HFFc6 (cell line): Measurements from ENCODE around the gene DTNB. TPM values are rescaled to one million over a fixed set of nuclear protein-coding genes. Genes with fewer than 3 reads are reported as not detected.

ENCODE experiments used
- DNase-seq: peaks from one replicate; pipeline ENCODE4 v3.0.0-alpha.2; 2018
- H3K27ac Mint-ChIP-seq: 2 replicates; pipeline ENCODE4 v1.8.0; 2020; ENCODE audit warnings: mild to moderate bottlenecking, mixed read lengths
- H3K27me3 Mint-ChIP-seq: 2 replicates; pipeline ENCODE4 v1.8.0; 2021; ENCODE audit warnings: mild to moderate bottlenecking, moderate library complexity, mixed read lengths; ENCODE audit not compliant: insufficient read depth
- H3K36me3 Mint-ChIP-seq: 2 replicates; pipeline ENCODE4 v1.8.0; 2021; ENCODE audit warnings: low read depth, mixed read lengths
- H3K4me1 Mint-ChIP-seq: 2 replicates; pipeline ENCODE4 v1.8.0; 2020; ENCODE audit warnings: low read depth, mixed read lengths
- H3K4me3 Mint-ChIP-seq: 2 replicates; pipeline ENCODE4 v1.8.0; 2020; ENCODE audit warnings: mild to moderate bottlenecking, moderate library complexity, mixed read lengths
- H3K9me3 Mint-ChIP-seq: 2 replicates; pipeline ENCODE4 v1.8.0; 2020; ENCODE audit warnings: mild to moderate bottlenecking, mixed read lengths
- total RNA-seq, 6 experiments: library from RNA; stranded (reverse); fragmentation: NEBNext Ultra II Directional; extraction: Animal tissue kit (Norgen Biotek cat#: 25700); gene quantifications; 2 replicates in 1 of 6; 3 replicates in 5 of 6; pipeline ENCODE4 v1.2.3, GENCODE V29; 2021
- TF ChIP-seq, protein P1 (sequence below): fragments of 200-600 bp; sonication (generic); IDR thresholded peaks from 2 replicates; pipeline ENCODE4 v1.5.0; 2021; ENCODE audit warnings: antibody characterized with exemption, mild to moderate bottlenecking

Gene DTNB
- total RNA-seq, 6 experiments from 2014 or later, result 4.2 to 6.2 (median 4.7) TPM

DNA sequence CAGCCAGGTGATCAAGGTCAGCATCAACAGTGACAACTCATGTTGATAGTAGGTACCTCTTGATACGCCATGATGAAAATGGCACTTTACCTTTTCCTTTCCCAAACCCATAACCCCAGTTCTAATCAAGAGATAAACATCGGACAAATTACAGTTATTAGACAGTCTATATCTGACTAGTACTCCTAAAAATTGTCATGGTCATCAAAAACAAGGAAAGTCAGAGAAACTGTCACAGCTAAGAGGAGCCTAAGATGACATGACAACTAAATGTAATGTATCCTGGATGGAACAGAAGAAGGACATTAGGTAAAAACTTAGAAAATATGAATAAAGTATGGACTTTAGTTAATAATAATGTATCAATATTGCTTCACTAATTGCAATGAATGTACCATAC is 234.6 kb downstream of the DTNB start:
- no peaks in the 10 kb centered on the region for H3K9me3 Mint-ChIP-seq
- no peaks in the 10 kb centered on the region for H3K4me1 Mint-ChIP-seq
- peaks cover 6% of the 10 kb centered on the region for H3K27me3 Mint-ChIP-seq
- H3K27ac Mint-ChIP-seq, result no peak overlapping the region
- H3K36me3 Mint-ChIP-seq, result no peaks in the 10 kb centered on the region
- TF ChIP-seq, protein P1, sequence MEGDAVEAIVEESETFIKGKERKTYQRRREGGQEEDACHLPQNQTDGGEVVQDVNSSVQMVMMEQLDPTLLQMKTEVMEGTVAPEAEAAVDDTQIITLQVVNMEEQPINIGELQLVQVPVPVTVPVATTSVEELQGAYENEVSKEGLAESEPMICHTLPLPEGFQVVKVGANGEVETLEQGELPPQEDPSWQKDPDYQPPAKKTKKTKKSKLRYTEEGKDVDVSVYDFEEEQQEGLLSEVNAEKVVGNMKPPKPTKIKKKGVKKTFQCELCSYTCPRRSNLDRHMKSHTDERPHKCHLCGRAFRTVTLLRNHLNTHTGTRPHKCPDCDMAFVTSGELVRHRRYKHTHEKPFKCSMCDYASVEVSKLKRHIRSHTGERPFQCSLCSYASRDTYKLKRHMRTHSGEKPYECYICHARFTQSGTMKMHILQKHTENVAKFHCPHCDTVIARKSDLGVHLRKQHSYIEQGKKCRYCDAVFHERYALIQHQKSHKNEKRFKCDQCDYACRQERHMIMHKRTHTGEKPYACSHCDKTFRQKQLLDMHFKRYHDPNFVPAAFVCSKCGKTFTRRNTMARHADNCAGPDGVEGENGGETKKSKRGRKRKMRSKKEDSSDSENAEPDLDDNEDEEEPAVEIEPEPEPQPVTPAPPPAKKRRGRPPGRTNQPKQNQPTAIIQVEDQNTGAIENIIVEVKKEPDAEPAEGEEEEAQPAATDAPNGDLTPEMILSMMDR, result no peak
- H3K4me3 Mint-ChIP-seq, result no peak overlapping the region
- no peak for DNase-seq

DNA sequence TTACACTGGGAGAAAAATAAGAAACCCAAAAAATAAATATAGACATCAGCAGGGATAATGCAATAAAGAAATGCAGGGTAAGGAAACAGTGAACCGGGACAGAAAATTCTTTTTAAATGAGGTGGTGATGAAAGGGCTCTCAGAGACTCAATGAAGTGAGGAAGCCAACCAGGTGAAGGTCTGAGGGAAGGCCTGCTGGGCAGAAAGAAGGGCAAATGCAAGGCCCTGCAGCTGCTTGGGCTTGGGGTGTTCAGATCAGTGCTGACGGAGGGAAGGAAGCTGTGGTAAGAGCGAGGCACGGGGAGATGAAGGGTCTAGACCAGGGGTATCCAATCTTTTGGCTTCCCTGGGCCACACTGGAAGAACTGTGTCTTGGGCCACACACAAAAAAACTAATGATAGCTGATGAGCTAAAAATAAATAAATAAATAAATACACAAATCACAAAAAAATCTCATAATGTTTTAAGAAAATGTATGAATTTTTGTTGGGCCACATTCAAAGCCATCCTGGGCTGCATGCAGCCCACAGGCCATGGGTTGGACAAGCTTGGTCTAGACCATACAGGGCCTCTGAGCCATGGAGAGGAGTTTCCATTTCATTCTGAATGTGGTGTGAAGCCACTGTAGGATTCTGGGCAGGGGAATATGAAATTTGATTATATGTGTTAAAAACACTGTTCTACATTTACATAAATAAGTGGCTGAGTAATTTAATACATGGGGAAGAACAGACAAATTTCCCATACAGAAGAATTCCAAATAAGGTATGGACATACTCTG is 235.3 kb downstream of the DTNB start:
- Mint-ChIP-seq H3K4me1 (no peaks in the 10 kb centered on the region), H3K36me3 (no peaks in the 10 kb centered on the region), H3K27me3 (peaks cover 6% of the 10 kb centered on the region), H3K27ac (no peak overlapping the region), H3K4me3 (no peak overlapping the region), H3K9me3 (no peaks in the 10 kb centered on the region)
- no peak for DNase-seq
- TF ChIP-seq, protein P1, result no peak

DNA sequence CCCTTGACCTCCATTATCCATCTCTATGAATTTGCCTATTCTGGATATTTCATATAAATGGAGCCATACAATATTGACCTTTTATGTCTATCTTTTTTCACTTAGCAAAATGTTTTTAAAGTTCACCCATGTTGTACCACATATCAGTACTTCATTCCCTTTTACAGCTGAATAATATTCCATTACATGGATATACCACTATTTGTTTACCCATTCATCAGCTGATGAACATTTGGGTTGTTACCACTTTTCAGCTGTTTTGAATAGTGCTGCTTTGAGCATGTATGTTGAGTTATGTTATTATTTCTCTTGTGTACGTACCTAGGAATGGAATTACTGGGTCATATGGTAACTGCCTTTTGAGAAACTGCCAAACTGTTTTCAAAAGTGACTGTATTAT is 238.0 kb downstream of the DTNB start:
- Mint-ChIP-seq H3K27ac (no peak overlapping the region), H3K4me3 (no peak overlapping the region), H3K4me1 (no peaks in the 10 kb centered on the region), H3K27me3 (peaks cover 2% of the 10 kb centered on the region), H3K9me3 (no peaks in the 10 kb centered on the region), H3K36me3 (no peaks in the 10 kb centered on the region)
- DNase-seq, result no peak
- TF ChIP-seq, protein P1, result no peak

DNA sequence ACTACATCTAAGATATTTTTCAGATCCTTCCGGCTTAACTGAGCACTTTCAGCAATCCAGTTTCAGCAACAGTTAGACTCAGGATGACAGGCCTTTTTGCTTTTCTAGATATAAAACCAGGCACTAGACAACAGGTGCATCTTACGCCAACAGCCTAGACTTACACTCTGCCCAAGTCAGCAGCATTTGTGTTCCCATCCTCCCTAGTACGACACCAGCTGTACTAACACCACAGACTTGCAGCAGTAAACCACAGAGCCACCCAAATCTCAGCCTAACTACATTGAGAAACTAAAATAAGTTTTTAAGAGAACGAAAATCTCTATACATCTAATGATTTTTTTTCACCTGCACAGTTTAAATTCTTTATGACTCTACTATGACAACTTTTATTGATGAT is 241.8 kb downstream of the DTNB start:
- Mint-ChIP-seq H3K27me3 (no peaks in the 10 kb centered on the region; the same call in none of the 2 replicates), H3K27ac (no peak overlapping the region), H3K4me1 (no peaks in the 10 kb centered on the region), H3K4me3 (no peak overlapping the region), H3K9me3 (no peaks in the 10 kb centered on the region), H3K36me3 (no peaks in the 10 kb centered on the region)
- DNase-seq, result no peak
- TF ChIP-seq, protein P1, result no peak

DNA sequence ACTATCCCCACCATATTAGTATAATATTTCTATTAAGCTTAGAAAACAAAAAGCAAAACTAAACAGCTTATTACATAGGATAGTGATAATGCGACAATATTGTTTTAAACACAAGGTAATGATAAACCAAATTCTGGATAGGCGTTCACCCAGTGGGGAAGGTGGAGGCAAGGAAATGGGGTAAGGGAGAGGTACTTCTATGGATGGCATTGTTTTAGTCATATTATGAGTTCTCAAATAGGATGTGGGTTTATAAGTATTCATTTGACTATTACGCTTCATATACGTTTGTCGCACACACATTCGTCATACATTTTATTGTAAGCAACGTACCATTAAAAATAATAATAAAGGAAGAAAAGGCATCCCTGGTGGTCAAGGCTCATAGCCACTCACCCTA is 242.8 kb downstream of the DTNB start:
- Mint-ChIP-seq H3K4me3 (no peak overlapping the region), H3K27me3 (no peaks in the 10 kb centered on the region; the same call in none of the 2 replicates), H3K4me1 (no peaks in the 10 kb centered on the region), H3K27ac (no peak overlapping the region), H3K36me3 (no peaks in the 10 kb centered on the region), H3K9me3 (no peaks in the 10 kb centered on the region)
- DNase-seq, result no peak
- TF ChIP-seq, protein P1, result no peak
